Measurements from ENCODE around the gene DOK4. TPM values are rescaled to one million over a fixed set of nuclear protein-coding genes. Genes with fewer than 3 reads are reported as not detected.

DOK4 gene
- total and polyA plus RNA-seq, 4 donors = 7.8 to 24.6 (median 18.1) TPM

DNA sequence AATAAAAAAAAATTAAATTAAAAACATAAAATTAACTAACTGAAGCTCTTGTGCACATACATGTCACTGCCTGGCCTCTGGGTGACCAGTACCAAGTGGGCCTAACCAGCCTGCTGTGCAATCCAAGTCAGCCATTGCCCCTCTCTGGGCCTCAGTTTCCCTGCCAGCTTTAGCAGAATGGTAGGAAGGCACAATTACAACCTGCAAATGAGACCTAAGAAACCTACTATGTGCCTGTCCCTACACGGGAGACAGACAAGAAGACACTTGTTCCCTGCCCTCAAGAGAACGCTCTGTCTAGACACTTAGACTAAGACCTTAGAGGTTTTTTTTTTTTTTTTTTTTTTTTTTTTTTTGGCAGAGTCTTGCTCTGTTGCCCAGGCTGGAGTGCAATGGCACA lies 40.8 kb downstream of the DOK4 start:
- Histone ChIP-seq H3K27ac (ENCODE audit: low read depth in 1 of 2, low read length in 2 of 2) (no peak overlapping the region), H3K4me3 (ENCODE audit: low read depth in 1 of 3, low read length in 3 of 3) (no peak overlapping the region), H3K4me1 (ENCODE audit: control insufficient read depth in 4 of 4, insufficient read depth in 4 of 4, low read length in 3 of 4) (peaks cover 4 to 26% (median 16%) of the 10 kb centered on the region in 4 donors), H3K9me3 (ENCODE audit: control insufficient read depth in 4 of 4, low read length in 3 of 4) (no peaks in the 10 kb centered on the region), H3K9ac (ENCODE audit: low read depth in 1 of 2, low read length in 2 of 2) (no peak overlapping the region), H3K27me3 (ENCODE audit: control insufficient read depth in 4 of 4, insufficient read depth in 4 of 4, low read length in 3 of 4) (no peaks in the 10 kb centered on the region), H3K36me3 (ENCODE audit: control insufficient read depth in 4 of 4, insufficient read depth in 3 of 4, low read depth in 1 of 4, low read length in 3 of 4) (peaks cover 0 to 3% (median 2%) of the 10 kb centered on the region in 4 donors)
- DNase-seq (ENCODE audit: low spot score) = no peak
- no peak for TF ChIP-seq FOXA2 (IDR thresholded peaks at IDR 0.05)
- no peak for TF ChIP-seq ATF3 (IDR thresholded peaks at IDR 0.05)
- TF ChIP-seq ZBTB33 (IDR thresholded peaks at IDR 0.05) = no peak
- TF ChIP-seq RXRA (IDR thresholded peaks at IDR 0.05) = no peak
- TF ChIP-seq, protein P1, sequence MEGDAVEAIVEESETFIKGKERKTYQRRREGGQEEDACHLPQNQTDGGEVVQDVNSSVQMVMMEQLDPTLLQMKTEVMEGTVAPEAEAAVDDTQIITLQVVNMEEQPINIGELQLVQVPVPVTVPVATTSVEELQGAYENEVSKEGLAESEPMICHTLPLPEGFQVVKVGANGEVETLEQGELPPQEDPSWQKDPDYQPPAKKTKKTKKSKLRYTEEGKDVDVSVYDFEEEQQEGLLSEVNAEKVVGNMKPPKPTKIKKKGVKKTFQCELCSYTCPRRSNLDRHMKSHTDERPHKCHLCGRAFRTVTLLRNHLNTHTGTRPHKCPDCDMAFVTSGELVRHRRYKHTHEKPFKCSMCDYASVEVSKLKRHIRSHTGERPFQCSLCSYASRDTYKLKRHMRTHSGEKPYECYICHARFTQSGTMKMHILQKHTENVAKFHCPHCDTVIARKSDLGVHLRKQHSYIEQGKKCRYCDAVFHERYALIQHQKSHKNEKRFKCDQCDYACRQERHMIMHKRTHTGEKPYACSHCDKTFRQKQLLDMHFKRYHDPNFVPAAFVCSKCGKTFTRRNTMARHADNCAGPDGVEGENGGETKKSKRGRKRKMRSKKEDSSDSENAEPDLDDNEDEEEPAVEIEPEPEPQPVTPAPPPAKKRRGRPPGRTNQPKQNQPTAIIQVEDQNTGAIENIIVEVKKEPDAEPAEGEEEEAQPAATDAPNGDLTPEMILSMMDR (IDR thresholded peaks at IDR 0.05; ENCODE audit: low read depth, low read length, missing input control) = no peak
- TF ChIP-seq, protein P2, sequence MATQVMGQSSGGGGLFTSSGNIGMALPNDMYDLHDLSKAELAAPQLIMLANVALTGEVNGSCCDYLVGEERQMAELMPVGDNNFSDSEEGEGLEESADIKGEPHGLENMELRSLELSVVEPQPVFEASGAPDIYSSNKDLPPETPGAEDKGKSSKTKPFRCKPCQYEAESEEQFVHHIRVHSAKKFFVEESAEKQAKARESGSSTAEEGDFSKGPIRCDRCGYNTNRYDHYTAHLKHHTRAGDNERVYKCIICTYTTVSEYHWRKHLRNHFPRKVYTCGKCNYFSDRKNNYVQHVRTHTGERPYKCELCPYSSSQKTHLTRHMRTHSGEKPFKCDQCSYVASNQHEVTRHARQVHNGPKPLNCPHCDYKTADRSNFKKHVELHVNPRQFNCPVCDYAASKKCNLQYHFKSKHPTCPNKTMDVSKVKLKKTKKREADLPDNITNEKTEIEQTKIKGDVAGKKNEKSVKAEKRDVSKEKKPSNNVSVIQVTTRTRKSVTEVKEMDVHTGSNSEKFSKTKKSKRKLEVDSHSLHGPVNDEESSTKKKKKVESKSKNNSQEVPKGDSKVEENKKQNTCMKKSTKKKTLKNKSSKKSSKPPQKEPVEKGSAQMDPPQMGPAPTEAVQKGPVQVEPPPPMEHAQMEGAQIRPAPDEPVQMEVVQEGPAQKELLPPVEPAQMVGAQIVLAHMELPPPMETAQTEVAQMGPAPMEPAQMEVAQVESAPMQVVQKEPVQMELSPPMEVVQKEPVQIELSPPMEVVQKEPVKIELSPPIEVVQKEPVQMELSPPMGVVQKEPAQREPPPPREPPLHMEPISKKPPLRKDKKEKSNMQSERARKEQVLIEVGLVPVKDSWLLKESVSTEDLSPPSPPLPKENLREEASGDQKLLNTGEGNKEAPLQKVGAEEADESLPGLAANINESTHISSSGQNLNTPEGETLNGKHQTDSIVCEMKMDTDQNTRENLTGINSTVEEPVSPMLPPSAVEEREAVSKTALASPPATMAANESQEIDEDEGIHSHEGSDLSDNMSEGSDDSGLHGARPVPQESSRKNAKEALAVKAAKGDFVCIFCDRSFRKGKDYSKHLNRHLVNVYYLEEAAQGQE (IDR thresholded peaks at IDR 0.05) = no peak
- no peak for TF ChIP-seq GABPA (IDR thresholded peaks at IDR 0.05 in 1 of 2, conservative IDR thresholded peaks at IDR 0.05 in 1 of 2)
- no peak for TF ChIP-seq HNF4G (IDR thresholded peaks at IDR 0.05)
- no peak for TF ChIP-seq HNF4A (conservative IDR thresholded peaks at IDR 0.05)
- TF ChIP-seq EGR1 (IDR thresholded peaks at IDR 0.05; ENCODE audit: low read depth in 2 of 2) = no peak
- no peak for TF ChIP-seq YY1 (IDR thresholded peaks at IDR 0.05)
- TF ChIP-seq, protein P3, sequence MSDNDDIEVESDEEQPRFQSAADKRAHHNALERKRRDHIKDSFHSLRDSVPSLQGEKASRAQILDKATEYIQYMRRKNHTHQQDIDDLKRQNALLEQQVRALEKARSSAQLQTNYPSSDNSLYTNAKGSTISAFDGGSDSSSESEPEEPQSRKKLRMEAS (IDR thresholded peaks at IDR 0.05) = no peak
- TF ChIP-seq FOXA1 (IDR thresholded peaks at IDR 0.05) = no peak
- no peak for TF ChIP-seq NR2F2 (IDR thresholded peaks at IDR 0.05)
- no peak for TF ChIP-seq RAD21 (IDR thresholded peaks at IDR 0.05)
- no peak for TF ChIP-seq JUND (IDR thresholded peaks at IDR 0.05)
- no peak for TF ChIP-seq SP1 (IDR thresholded peaks at IDR 0.05)
- WGBS = 97% methylated on average over 2 of the region's 2 CpGs
